Activated naive CD8-positive, alpha-beta T cell treated with anti-CD3 and anti-CD28 coated beads for 36 hours (primary cell): ENCODE results near the gene CERS4. TPM values are rescaled to one million over a fixed set of nuclear protein-coding genes. Genes with fewer than 3 reads are reported as not detected.
"Not testable (repeated sequence)": the region's sequence is repeated elsewhere in the genome, so short reads cannot be mapped to it uniquely, and the experiment has no call there.

Source experiments
- DNase-seq: peaks from one replicate; pipeline ENCODE4 v3.0.0; 2021
- H3K27ac Mint-ChIP-seq: one replicate; pipeline ENCODE4 v1.8.0; 2022; ENCODE audit warnings: mild to moderate bottlenecking, moderate library complexity, mixed read lengths
- H3K27me3 Mint-ChIP-seq: one replicate; pipeline ENCODE4 v1.8.0; 2022; ENCODE audit warnings: mild to moderate bottlenecking, mixed read lengths
- H3K36me3 Mint-ChIP-seq: one replicate; pipeline ENCODE4 v1.8.0; 2021; ENCODE audit warnings: mild to moderate bottlenecking, mixed read lengths
- H3K4me1 Mint-ChIP-seq: one replicate; pipeline ENCODE4 v1.8.0; 2021; ENCODE audit warnings: mixed read lengths
- H3K4me3 Mint-ChIP-seq: one replicate; pipeline ENCODE4 v1.8.0; 2022; ENCODE audit warnings: mild to moderate bottlenecking, moderate library complexity, mixed read lengths
- H3K9me3 Mint-ChIP-seq: one replicate; pipeline ENCODE4 v1.8.0; 2022; ENCODE audit warnings: mixed read lengths
- total RNA-seq, 2 experiments: library from RNA; stranded (reverse); gene quantifications; one replicate each; pipeline ENCODE4 v1.2.3, GENCODE V29; 2021

The CERS4 gene
- total RNA-seq, 2 experiments from 2014 or later: 12.8 to 13.2 TPM

DNA sequence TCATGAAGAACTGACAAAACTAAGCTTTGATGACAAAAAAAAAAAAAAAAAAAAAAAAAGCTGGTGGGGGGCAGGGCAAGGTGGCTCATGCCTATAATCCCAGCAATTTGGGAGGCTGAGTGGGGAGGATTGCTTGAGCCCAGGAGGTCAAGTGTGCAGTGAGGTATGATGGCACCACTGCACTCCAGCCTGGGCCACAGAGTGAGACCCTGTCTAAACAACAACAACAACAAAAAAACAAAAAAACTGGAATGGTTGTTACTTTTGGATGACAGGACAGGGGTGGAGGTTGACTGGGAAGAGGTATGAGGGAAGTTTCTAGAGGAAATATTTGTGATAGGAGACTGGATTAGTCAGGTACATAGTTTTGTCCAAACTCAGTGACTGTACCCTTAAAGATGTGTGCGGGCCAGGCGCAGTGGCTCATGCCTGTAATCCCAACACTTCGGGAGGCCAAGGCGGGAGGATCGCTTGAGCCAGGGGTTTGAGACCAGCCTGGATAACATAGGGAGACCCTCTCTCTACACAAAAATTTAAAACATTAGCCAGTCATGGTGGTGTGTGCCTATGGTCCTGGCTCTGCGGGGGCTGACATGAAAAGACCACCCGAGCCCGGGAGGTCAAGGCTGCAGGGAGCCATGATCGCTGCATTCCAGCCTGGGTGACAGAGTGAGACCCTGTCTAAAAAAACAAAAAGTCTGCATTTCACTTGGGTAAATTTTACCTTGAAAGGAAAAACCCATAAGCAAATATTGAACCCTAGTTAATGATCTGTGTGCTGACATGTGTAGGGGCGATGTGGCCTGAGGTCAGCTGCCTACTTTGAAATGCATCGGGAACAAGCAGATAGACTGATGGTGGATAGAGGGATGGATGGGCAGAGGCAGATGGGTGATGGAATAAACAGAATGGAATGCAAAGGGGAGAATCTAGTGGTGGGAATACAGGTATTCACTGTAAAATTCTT lies 37.0 kb downstream of the CERS4 start:
- Mint-ChIP-seq H3K4me3 (no peak overlapping the region), H3K4me1 (no peaks in the 10 kb centered on the region), H3K36me3 (peaks cover 30% of the 10 kb centered on the region), H3K27ac (no peak overlapping the region), H3K27me3 (no peaks in the 10 kb centered on the region), H3K9me3 (peaks cover 10% of the 10 kb centered on the region)
- DNase-seq: no peak

GRCh38 chr19:8247129-8247890 lies 38.1 kb downstream of the CERS4 start:
- not testable (repeated sequence) for H3K27ac Mint-ChIP-seq, H3K9me3 Mint-ChIP-seq, H3K27me3 Mint-ChIP-seq, H3K4me1 Mint-ChIP-seq, H3K4me3 Mint-ChIP-seq, DNase-seq
- H3K36me3 Mint-ChIP-seq: peaks cover 23% of the 10 kb centered on the region

- Mint-ChIP-seq H3K4me3 (no peak overlapping the region), H3K27ac (no peak overlapping the region), H3K27me3 (no peaks in the 10 kb centered on the region), H3K9me3 (no peaks in the 10 kb centered on the region), H3K4me1 (no peaks in the 10 kb centered on the region), H3K36me3 (peaks cover 11% of the 10 kb centered on the region)
- no peak for DNase-seq
Measured at GRCh38 chr19:8248348-8249328, 39.5 kb downstream of the CERS4 start.

GRCh38 chr19:8250596-8250995 lies 41.4 kb downstream of the CERS4 start:
- no peak overlapping the region for H3K27ac Mint-ChIP-seq
- peaks cover 8% of the 10 kb centered on the region for H3K36me3 Mint-ChIP-seq

GRCh38 chr19:8251025-8251472 lies 41.9 kb downstream of the CERS4 start:
- H3K4me1 Mint-ChIP-seq: no peaks in the 10 kb centered on the region
- no peak overlapping the region for H3K4me3 Mint-ChIP-seq
- no peaks in the 10 kb centered on the region for H3K9me3 Mint-ChIP-seq
- no peak for DNase-seq
- no peak overlapping the region for H3K27ac Mint-ChIP-seq
- no peaks in the 10 kb centered on the region for H3K27me3 Mint-ChIP-seq
- H3K36me3 Mint-ChIP-seq: peaks cover 8% of the 10 kb centered on the region

More at GRCh38 chr19:8250596-8250995, 41.4 kb downstream of the CERS4 start:
- Mint-ChIP-seq H3K27me3 (no peaks in the 10 kb centered on the region), H3K4me3 (no peak overlapping the region), H3K4me1 (no peaks in the 10 kb centered on the region), H3K9me3 (no peaks in the 10 kb centered on the region)
- no peak for DNase-seq

GRCh38 chr19:8252922-8253589 lies 43.9 kb downstream of the CERS4 start:
- H3K4me3 Mint-ChIP-seq: no peak overlapping the region

GRCh38 chr19:8253678-8254077 lies 44.5 kb downstream of the CERS4 start:
- Mint-ChIP-seq H3K4me3 (no peak overlapping the region), H3K36me3 (peaks cover 2% of the 10 kb centered on the region), H3K9me3 (no peaks in the 10 kb centered on the region), H3K27ac (no peak overlapping the region), H3K4me1 (no peaks in the 10 kb centered on the region), H3K27me3 (no peaks in the 10 kb centered on the region)
- no peak for DNase-seq

More at GRCh38 chr19:8252922-8253589, 43.9 kb downstream of the CERS4 start:
- peaks cover 8% of the 10 kb centered on the region for H3K36me3 Mint-ChIP-seq
- no peaks in the 10 kb centered on the region for H3K9me3 Mint-ChIP-seq
- no peaks in the 10 kb centered on the region for H3K4me1 Mint-ChIP-seq
- H3K27ac Mint-ChIP-seq: no peak overlapping the region
- no peaks in the 10 kb centered on the region for H3K27me3 Mint-ChIP-seq
- DNase-seq: peak; percentile 77

GRCh38 chr19:8254286-8255001 lies 45.3 kb downstream of the CERS4 start:
- H3K27ac Mint-ChIP-seq: no peak overlapping the region
- DNase-seq: no peak
- no peaks in the 10 kb centered on the region for H3K27me3 Mint-ChIP-seq
- no peak overlapping the region for H3K4me3 Mint-ChIP-seq
- no peaks in the 10 kb centered on the region for H3K4me1 Mint-ChIP-seq
- no peaks in the 10 kb centered on the region for H3K36me3 Mint-ChIP-seq
- H3K9me3 Mint-ChIP-seq: no peaks in the 10 kb centered on the region

DNA sequence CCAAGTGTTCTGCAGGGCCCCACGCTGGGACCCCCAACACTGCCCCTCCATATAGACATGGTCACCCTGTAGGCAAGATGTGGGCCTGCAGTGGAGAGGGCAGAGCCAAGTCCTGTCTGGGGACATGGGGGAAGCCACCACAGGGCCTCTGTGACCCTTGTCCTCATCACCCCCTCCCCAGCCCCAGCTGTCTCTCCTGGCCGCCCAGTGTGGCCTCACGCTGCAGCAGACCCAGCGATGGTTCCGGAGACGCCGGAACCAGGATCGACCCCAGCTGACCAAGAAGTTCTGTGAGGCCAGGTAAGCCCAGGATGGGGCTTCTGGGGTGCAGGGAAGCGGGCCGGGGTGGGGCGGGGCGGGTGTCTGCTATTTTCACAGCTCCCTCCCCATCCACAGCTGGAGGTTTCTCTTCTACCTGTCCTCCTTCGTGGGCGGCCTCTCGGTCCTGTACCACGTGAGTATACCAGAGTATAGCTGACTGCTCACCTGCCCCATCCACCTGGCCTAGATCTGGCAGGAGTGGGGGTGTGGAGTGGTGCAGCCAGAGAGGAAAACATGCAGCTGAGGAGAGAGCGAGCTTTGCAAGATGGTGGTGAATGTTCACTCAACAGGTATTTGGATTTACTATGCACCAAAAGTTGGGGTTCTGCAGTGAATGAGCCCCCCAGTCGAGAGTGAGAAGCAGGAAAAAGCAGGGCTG lies 46.4 kb downstream of the CERS4 start:
- no peaks in the 10 kb centered on the region for H3K36me3 Mint-ChIP-seq
- H3K27me3 Mint-ChIP-seq: no peaks in the 10 kb centered on the region
- H3K27ac Mint-ChIP-seq: no peak overlapping the region
- H3K4me1 Mint-ChIP-seq: peaks cover 2% of the 10 kb centered on the region
- H3K9me3 Mint-ChIP-seq: no peaks in the 10 kb centered on the region
- H3K4me3 Mint-ChIP-seq: no peak overlapping the region
- DNase-seq: no peak

- Mint-ChIP-seq H3K9me3 (no peaks in the 10 kb centered on the region), H3K36me3 (no peaks in the 10 kb centered on the region), H3K27me3 (no peaks in the 10 kb centered on the region), H3K27ac (no peak overlapping the region), H3K4me1 (peaks cover 4% of the 10 kb centered on the region), H3K4me3 (no peak overlapping the region)
- DNase-seq: no peak
Measured at GRCh38 chr19:8256276-8257051, 47.3 kb downstream of the CERS4 start.

GRCh38 chr19:8257052-8257443 lies 47.9 kb downstream of the CERS4 start:
- DNase-seq: no peak
- H3K27ac Mint-ChIP-seq: no peak overlapping the region
- no peaks in the 10 kb centered on the region for H3K27me3 Mint-ChIP-seq
- no peak overlapping the region for H3K4me3 Mint-ChIP-seq
- peaks cover 4% of the 10 kb centered on the region for H3K4me1 Mint-ChIP-seq
- H3K9me3 Mint-ChIP-seq: no peaks in the 10 kb centered on the region
- no peaks in the 10 kb centered on the region for H3K36me3 Mint-ChIP-seq

GRCh38 chr19:8259142-8259921 lies 50.2 kb downstream of the CERS4 start:
- no peak for DNase-seq
- Mint-ChIP-seq H3K4me3 (no peak overlapping the region), H3K27me3 (no peaks in the 10 kb centered on the region), H3K27ac (no peak overlapping the region), H3K4me1 (peaks cover 4% of the 10 kb centered on the region), H3K9me3 (no peaks in the 10 kb centered on the region), H3K36me3 (no peaks in the 10 kb centered on the region)
